ENCODE results near the gene CHEK1.

DNA sequence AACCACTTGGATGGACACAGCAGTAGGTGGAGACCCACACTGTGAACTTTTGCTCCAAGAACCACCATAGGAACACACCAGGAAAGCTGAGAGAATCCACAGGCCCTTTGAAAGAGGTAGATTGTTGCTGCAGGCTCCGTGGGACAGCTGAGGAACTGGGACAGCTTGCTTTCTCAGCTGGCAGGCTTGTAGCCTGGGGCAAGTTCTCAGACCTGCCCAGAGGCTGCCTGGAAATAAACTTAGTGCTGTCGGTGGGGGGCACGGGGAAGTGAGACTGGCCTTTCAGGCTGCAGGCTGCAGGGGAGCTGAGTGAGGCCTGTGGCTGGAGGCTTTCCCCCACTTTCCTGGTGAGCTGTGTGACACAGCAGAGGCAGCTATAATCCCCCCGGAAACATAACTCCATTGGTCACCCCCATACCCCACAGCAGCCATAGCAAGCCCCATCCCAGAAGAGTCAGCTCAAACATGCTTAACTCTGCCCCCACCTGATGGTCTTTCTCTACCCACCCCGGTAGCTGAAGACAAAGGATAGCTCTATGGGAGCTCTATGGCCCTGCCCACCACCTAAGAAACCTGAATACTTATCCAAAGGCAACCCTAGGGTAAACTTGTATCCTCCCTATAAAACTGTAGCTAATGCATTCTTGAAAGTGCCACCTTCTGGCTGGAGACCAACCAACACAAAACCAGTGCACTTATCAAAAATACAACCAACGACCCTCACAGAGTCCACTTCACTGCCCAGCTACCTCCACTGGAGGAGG, 77.1 kb downstream of the CHEK1 start:
- TF ChIP-seq POLR2AphosphoS5 (IDR thresholded peaks at IDR 0.05; ENCODE audit: low read depth, low read length) (no peak), POLR2A (IDR thresholded peaks at IDR 0.05; ENCODE audit: low read depth, low read length) (no peak), POU2F2 (IDR thresholded peaks at IDR 0.05; ENCODE audit: low read depth, low read length) (no peak), TAF1 (IDR thresholded peaks at IDR 0.05; ENCODE audit: low read depth, low read length) (no peak)
